ENCODE measurements around the gene BORCS5. TPM values are rescaled to one million over a fixed set of nuclear protein-coding genes. Genes with fewer than 3 reads are reported as not detected.
"Not testable (repeated sequence)": the region's sequence is repeated elsewhere in the genome, so short reads cannot be mapped to it uniquely, and the experiment has no call there.

BORCS5 gene
- total RNA-seq, 1 donor from 2014 or later, result 8.7 TPM

DNA sequence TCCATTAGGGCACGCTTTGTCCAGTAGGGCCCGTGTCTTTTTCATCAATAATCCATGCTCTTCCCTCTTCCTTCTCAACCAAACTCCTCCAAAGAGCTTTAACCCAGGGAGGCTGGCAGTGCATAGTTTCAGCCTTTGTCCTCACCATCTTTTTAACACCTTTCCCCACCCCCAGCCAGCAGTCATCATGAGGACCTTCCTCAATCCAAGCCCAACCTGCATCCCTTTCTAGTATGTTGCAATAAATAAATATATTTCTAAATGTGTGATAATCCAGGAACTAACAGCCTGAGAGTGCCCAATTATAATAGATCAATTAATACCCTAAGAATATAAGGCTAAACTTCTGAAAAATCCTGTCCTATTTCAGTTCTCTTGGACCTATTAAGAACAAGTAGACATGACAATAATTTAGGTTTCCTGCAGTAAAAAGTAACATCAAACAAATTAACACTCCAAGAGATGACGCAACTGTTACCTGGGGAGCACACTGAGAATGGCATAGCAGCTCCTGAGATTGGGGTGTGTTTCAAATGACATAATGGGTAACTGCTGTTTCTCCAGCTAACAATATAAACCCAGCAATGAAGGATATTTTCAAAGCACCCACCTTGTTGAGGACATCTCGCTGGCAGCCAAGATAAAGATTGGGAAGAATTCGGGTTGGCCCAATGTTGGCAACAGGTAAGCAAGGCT lies 143.2 kb downstream of the BORCS5 start:
- no peak for DNase-seq
- intact Hi-C loops (cut with micrococcal nuclease), result no loop called here
- no peaks in the 10 kb centered on the region for H3K9me3 ChIP-seq (replicated peaks)
- TF ChIP-seq, protein P1, sequence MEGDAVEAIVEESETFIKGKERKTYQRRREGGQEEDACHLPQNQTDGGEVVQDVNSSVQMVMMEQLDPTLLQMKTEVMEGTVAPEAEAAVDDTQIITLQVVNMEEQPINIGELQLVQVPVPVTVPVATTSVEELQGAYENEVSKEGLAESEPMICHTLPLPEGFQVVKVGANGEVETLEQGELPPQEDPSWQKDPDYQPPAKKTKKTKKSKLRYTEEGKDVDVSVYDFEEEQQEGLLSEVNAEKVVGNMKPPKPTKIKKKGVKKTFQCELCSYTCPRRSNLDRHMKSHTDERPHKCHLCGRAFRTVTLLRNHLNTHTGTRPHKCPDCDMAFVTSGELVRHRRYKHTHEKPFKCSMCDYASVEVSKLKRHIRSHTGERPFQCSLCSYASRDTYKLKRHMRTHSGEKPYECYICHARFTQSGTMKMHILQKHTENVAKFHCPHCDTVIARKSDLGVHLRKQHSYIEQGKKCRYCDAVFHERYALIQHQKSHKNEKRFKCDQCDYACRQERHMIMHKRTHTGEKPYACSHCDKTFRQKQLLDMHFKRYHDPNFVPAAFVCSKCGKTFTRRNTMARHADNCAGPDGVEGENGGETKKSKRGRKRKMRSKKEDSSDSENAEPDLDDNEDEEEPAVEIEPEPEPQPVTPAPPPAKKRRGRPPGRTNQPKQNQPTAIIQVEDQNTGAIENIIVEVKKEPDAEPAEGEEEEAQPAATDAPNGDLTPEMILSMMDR (IDR thresholded peaks at IDR 0.05; ENCODE audit: borderline replicate concordance), result no peak
- H3K4me3 ChIP-seq, result no peak overlapping the region
- no peaks in the 10 kb centered on the region for H3K27me3 ChIP-seq (ENCODE audit: low read depth)
- no peaks in the 10 kb centered on the region for H3K36me3 ChIP-seq
- H3K4me1 ChIP-seq, result peaks cover 27% of the 10 kb centered on the region
- no peak overlapping the region for H3K27ac ChIP-seq (replicated peaks)

DNA sequence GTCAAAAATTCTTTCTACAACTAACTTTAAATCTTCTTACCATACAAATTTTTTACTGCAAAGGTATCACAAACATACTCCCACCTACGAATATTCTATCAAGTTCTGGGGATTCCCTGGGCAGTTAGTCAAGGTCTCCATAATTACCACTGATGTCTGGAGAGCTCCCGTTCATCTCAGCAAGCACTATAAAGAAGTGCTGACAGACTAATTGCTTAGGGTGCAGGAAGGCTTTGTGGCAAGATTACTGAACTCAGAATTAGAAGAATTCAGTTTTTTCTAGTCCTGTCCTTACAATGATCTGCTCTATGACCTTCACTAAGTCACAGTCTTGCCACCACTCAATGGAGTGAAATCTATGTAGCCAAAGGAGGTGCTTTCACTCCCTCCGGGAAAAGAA lies 144.2 kb downstream of the BORCS5 start:
- TF ChIP-seq, protein P1 (IDR thresholded peaks at IDR 0.05; ENCODE audit: borderline replicate concordance), result no peak
- no peak overlapping the region for H3K4me3 ChIP-seq
- H3K27me3 ChIP-seq (ENCODE audit: low read depth), result no peaks in the 10 kb centered on the region
- H3K27ac ChIP-seq (replicated peaks), result no peak overlapping the region
- H3K4me1 ChIP-seq, result peaks cover 33% of the 10 kb centered on the region
- H3K36me3 ChIP-seq, result no peaks in the 10 kb centered on the region
- no peaks in the 10 kb centered on the region for H3K9me3 ChIP-seq (replicated peaks)
- intact Hi-C loops (cut with micrococcal nuclease), result no loop called here
- no peak for DNase-seq

DNA sequence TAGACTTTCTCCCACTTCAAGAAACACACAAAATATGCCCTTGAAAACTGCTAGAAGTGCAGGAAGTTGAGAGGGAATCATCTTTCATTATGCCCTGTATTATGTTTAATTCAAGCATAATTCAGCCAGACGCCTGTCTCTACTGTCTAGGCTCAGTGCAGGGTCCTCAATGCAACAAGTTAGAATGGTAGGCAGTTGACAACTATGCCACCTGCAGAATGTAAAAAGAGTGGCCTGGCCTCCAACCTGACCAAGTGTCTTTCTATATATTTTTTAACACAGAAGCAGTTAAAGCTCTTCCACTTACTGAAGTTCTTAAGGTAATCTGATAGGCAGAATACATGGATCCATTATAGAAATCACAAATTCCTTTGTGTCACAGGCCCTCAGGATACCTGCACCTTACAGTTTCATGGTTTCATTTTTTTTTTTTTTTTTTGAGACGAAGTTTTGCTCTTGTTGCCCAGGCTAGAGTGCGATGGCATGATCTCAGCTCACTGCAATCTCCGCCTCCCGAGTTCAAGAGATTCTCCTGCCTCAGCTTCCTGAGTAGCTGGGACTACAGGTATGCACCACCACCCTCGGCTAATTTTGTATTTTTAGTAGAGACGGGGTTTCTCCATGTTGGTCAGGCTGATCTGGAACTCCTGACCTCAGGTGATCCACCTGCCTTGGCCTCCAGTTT lies 145.4 kb downstream of the BORCS5 start:
- H3K36me3 ChIP-seq; DNase-seq; H3K27ac ChIP-seq (replicated peaks); H3K27me3 ChIP-seq (ENCODE audit: low read depth); H3K9me3 ChIP-seq (replicated peaks); H3K4me3 ChIP-seq; intact Hi-C loops (cut with micrococcal nuclease): not testable (repeated sequence)
- H3K4me1 ChIP-seq, result peaks cover 44% of the 10 kb centered on the region

DNA sequence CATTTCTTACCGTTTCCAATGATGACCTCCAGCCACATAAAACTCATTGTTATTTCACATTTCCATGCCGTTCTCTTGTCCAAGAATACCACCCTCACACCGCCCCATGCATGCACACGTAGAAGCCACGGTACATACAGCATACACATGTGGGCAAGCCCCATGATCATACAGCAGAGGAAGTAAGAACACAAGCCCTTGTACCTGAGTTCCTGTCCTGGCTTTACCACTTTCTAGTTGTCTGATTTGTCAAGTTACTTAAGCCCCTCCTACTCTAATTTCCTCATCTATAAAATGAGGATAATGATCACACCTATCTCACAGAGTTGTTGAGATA lies 145.9 kb downstream of the BORCS5 start:
- H3K27ac ChIP-seq (replicated peaks), result no peak overlapping the region
- DNase-seq, result no peak
- H3K27me3 ChIP-seq (ENCODE audit: low read depth), result no peaks in the 10 kb centered on the region
- no peaks in the 10 kb centered on the region for H3K36me3 ChIP-seq
- no peaks in the 10 kb centered on the region for H3K9me3 ChIP-seq (replicated peaks)
- H3K4me3 ChIP-seq, result no peak overlapping the region
- intact Hi-C loops (cut with micrococcal nuclease), result no loop called here
- H3K4me1 ChIP-seq, result peaks cover 50% of the 10 kb centered on the region
- TF ChIP-seq, protein P1 (IDR thresholded peaks at IDR 0.05; ENCODE audit: borderline replicate concordance), result no peak

DNA sequence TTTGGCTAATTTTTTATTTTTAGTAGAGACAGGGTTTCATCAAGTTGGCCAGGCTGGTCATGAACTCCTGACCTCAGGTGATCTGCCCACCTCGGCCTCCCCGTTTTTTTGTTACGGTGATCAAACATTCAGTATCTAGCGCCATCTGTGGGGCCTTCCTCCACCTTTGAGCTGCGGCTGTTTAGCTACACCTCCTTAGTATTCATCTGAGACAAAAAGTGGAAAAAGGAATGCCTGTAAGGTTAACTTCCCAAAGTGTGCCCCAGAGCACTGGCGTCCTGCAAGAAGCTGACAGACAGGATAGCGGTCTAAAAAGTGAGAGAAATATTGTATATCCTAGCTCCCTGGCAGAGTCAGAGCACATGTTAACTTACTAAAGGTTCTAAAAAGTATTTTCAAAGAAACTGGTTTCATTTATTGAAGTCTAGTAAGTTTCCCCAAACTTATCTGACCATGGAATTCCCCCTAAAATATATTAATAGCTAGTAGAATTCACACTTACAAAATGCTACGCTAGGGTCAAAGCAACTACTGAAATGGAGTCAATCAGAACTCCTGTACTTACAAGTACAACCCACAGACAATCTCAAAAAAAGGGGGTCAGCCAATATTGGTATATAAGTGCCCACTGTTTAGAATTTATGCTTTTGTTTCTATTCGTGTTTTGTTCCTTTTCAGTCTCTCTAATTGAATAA lies 146.7 kb downstream of the BORCS5 start:
- intact Hi-C loops (cut with micrococcal nuclease), result no loop called here
- Histone ChIP-seq H3K36me3 (no peaks in the 10 kb centered on the region), H3K27ac (replicated peaks) (no peak overlapping the region), H3K9me3 (replicated peaks) (no peaks in the 10 kb centered on the region), H3K27me3 (ENCODE audit: low read depth) (no peaks in the 10 kb centered on the region), H3K4me1 (peaks cover 57% of the 10 kb centered on the region), H3K4me3 (no peak overlapping the region)
- TF ChIP-seq, protein P1 (IDR thresholded peaks at IDR 0.05; ENCODE audit: borderline replicate concordance), result no peak
- DNase-seq, result no peak

Measured in left ventricle myocardium inferior (tissue), 1 donor.